Medulla oblongata (tissue), 1 donor: Measurements from ENCODE around the gene CCDC12.

Experiments used
- DNase-seq: peaks from one replicate; pipeline ENCODE4 v3.0.0-alpha.2; 2015; ENCODE audit errors: extremely low spot score

CCDC12 gene

GRCh38 chr3:46893146-46893748 lies 83.3 kb downstream of the CCDC12 start:
- no peak for DNase-seq

DNA sequence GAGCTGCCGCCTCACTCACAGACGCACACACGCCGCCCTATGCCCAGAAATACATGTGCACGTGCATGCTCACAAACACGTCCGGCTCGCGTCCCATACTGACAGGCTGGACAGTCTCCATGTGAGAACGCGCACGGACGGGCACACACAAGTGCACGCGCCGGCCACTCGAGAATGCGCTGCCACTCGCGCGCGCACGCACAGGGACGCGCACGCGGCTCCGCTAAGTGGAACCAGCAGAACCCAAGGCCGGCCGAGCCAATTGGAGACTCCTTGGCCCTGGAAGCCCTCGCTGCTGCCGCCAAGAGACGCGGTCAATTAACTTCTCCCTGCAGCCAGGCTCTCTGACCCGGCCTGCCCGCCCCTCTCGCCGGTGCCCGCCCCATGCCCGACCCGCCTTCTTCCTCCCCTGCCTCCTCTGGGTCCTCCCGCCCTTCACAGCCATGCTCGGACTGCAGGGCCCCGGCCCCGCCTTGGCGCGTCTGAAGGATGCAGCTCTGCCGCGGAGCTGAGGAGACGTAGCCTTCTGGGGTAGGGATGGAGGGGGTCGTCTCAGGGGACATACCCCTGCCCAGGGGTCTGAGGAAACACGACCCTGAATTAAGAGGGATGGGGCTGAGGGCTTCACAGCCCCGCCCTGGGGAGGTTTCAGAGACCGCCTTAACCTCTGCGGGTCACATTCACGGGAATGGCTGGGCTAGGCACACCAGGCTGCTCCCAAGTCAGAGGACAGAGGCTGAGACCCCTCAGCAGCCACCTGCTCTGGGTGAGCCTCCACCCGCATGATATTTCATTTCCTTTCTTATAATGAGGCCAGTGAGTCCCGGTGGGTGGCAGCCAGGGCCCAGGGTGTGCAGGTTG lies 84.0 kb downstream of the CCDC12 start:
- DNase-seq, result peak; percentile 84

DNA sequence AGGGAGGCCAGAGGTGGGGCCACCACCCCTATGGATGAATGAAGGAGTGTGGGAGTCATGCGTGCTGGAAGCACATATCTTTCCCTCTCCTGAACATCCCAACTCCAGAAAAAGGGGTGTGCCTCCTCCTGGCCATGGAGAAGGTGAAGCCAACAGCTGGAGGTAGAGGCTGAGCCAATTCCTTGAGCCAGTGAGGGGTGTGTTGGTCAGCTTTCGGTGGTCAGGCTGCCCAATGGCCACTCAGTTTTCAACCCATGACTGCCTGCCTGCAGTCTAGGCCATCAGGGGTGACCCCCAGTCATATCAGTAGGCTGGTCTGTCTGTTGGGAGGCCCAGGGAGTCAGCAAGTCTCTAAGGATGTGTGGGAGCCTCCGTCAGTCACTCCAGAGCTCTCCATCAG lies 85.4 kb downstream of the CCDC12 start:
- DNase-seq, result no peak

- DNase-seq, result no peak
Measured at GRCh38 chr3:46890132-46890531, 86.4 kb downstream of the CCDC12 start.

DNA sequence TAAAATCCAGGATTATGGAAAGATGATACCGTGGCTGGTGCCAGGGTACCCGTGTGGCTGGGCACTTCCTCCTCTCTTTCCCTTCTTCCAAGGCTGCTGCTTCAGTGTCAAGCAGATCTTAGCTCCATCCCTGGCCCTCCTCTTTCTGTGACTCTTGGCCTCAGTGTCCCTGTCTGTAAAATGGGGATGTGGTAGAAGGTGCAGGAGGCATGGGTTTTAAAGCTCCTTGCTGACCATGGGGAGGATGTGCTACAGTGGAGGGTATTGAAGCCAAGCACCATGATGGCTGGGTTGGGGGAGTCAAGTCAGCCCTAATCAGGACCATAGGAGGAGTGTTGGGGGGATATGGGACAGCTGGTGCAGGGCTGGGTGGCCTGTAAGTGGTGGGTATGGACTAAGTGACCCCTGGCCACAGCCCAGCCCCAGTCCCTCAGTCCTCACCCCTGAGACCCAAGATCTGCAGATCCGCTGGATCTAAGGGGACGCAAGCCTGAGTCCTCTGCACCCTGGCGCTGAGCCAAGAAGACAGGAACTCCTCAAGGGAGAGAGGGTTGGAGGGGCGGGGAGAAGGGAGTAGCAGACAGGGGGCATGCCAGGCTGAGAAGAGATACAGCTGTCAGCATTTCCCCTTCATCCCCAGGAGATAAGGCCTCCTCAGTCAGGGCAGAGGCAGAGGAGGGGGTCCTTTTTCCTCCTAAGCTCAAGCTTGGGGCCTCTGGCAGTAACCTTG lies 87.0 kb downstream of the CCDC12 start:
- DNase-seq, result no peak

GRCh38 chr3:46888705-46889104 lies 87.8 kb downstream of the CCDC12 start:
- DNase-seq, result peak; percentile 50

- no peak for DNase-seq
Measured at GRCh38 chr3:46887980-46888494, 88.5 kb downstream of the CCDC12 start.

- no peak for DNase-seq
Measured at GRCh38 chr3:46885612-46886011, 90.9 kb downstream of the CCDC12 start.

- no peak for DNase-seq
Measured at GRCh38 chr3:46884929-46885328, 91.6 kb downstream of the CCDC12 start.

GRCh38 chr3:46884427-46884826 lies 92.1 kb downstream of the CCDC12 start:
- DNase-seq, result no peak

- no peak for DNase-seq
Measured at GRCh38 chr3:46883830-46884185, 92.7 kb downstream of the CCDC12 start.

DNA sequence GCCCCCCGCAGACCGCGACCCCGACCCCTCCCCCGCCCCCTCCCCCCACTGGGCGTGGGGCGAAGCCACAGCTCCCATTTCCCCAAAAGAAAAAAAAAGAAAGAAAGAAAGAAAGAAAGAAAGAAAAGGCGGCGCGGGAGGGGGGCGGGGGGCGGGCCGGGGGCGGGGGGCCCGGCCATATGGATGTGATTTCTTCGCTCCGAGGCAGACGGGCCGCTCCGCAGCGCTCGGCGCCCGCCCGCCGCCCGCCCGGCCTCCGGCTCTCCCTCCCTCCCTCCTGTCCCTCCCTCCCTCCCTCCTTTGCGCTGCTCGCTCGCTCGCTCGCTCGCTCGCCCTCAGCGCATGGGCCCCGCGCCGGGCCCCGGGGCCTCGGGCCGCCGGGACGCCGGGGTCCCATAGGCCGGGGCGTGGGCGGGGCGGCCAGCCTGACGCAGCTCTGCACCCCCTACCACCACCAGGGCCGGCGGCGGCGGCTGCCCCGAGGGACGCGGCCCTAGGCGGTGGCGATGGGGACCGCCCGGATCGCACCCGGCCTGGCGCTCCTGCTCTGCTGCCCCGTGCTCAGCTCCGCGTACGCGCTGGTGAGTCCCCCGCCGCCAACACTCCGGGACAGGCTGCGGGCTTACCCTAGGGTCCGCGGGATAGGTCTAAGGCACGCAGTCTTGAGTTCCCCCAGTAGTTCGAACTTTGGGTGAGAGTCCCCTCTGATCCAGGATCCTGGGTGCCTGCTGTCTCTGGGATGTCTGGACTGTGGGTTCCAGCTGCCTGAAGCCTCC lies 93.3 kb downstream of the CCDC12 start:
- no peak for DNase-seq

GRCh38 chr3:46882377-46883053 lies 94.0 kb downstream of the CCDC12 start:
- DNase-seq, result peak; percentile 15

GRCh38 chr3:46881596-46882376 lies 94.8 kb downstream of the CCDC12 start:
- no peak for DNase-seq

DNA sequence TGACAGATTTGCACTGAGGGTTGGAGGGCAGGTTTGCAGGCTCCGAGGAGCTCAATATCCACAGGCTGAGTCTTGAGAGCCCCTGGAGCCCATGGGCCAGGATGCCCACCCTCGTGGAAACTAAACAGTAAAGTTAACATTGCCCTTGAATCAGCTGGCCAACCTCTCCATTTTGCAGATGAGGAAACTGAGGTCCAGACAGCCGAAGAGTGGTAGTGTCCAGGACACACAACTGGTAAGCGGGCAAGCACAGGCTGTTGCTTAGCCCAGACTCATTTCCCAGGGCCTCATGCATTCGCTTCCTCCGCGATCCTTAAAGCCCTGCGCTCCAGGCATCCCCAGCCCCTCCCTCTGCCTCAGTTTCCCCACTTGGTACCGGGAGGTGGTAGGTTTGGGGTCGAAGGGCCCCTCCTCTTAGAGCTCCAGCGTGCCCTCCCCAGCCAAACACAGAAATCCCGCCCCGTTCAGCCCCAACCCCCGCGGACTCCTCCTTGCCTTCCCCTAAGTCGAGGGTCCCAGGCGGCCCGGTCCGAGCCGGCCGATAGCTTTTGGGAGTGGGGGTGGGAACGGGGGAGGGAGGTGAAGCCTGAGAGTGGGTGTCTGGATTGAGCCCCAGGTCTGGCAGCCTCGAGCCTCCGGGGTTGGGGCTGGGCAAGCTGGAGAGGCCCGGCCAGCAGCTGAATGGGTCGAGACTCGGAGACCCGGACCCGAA lies 95.5 kb downstream of the CCDC12 start:
- DNase-seq, result no peak

DNA sequence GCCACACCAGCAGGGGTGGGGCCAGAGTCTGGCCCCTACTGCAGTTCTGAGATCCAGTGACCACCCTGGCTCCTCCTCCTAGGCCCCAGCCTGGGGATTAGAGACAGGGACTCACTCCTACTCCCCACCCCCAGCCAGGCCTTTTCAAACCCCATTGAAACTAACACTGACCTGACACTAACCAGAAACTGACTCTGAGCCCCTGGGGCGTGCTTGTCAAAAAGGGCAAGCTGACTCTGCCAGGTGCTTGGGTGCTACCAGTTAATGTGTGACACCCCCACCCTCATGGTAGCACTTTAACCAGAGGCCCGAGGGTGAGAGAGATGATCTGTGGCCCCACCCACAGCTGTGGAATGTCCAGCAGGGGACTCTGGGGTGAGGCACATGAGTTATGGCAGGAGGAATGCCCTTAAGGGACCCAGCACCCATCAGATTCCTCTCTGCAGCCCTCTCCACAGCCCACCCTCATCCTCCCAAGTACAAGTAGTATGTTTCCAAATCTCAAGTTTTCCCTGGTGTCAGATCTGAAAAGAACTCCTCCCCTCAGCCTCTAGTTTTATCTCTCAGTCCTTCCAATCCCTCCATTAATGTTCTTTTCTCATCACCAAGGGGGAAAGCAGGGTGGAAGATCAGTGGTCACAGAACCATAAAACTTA lies 97.6 kb downstream of the CCDC12 start:
- no peak for DNase-seq

DNA sequence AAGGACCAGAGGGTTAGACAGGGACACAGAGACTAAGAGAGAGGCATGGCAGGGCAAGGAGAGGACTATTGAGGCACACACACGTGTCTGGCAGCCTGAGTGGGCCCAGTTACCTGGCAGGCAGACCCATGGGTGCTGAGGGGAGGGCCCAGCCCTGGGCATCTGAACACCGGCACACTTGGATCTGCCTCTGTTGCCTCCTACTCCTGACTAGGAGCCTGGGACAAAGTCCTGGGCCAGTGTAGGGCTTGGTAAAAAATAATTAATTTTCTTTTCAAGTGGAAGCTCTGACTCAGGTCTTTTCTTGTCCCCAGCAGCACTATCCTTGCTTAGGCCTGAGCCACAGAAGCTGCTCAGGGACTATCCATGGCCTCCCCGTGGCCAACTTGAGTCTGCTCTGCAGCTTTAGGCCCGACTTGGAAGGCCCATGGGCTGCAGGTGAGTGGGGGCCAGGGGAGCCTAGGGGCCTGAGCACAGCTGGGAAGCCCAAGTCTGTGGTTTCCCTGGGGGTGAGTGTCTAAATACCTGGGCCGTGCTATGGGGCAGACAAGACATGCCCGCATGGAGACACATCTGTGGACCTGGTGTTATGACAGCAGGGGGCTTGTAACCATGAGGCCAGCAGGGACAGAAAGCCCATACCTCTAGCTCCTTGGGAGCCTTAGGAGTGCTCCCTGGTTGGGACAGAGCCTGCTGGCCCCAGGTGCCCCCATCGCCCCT lies 99.0 kb downstream of the CCDC12 start, which contains the start of gene PTH1R:
PTH1R (plus strand) TSS at position 316 of the 720 bp plus-strand sequence. CDS start 5,839 bp downstream, outside the sequence.
- DNase-seq, result no peak
